GM21381 (cell line): ENCODE measurements around the gene SYVN1.
A peak's percentile ranks its signal among the peaks of the same experiment; 100 is the strongest.

Experiments used
- ATAC-seq: cut with Tn5 transposase; IDR thresholded peaks from one replicate; pipeline ENCODE4 v1.9.1; 2021; ENCODE audit warnings: mild to moderate bottlenecking, moderate library complexity; ENCODE audit not compliant: unreplicated experiment

Gene SYVN1

DNA sequence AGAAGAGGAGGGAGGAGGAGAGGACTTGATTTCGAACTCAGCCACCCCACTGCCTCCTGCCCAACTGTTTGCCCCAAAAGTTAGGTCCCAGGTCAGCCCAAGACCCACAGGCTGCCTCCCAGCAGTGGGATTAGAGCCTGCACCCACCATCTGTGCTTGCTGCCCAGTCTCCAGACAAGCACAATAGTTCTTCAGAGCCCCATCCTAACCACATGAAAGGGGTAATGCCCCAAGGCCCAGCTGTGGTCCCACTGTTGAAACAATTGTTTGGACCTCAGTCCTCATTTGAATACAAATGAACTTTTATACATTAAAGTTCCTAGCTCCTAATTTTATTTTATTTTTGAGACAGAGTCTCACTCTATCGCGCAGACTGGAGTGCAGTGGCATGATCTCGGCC lies 43.7 kb downstream of the SYVN1 start:
- no peak for ATAC-seq

DNA sequence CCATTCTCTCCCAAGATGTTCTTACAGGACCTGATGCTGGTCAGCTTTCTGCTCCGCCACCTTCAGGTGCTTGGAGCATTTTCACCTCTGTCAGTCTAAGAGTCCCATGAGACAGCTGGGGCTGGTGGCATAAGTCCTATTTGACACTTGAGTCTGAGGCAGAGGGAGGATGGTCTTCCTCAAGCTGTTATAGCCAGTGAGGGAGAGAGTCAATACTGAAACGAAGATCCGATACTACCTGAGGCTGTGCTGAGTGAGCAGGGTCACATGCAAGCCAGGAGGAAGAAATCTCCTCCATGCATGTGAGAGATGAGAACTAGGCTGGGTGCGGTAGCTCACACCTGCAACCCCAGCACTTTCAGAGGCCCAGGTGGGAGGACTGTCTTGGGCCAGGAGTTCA lies 44.7 kb downstream of the SYVN1 start:
- no peak for ATAC-seq

DNA sequence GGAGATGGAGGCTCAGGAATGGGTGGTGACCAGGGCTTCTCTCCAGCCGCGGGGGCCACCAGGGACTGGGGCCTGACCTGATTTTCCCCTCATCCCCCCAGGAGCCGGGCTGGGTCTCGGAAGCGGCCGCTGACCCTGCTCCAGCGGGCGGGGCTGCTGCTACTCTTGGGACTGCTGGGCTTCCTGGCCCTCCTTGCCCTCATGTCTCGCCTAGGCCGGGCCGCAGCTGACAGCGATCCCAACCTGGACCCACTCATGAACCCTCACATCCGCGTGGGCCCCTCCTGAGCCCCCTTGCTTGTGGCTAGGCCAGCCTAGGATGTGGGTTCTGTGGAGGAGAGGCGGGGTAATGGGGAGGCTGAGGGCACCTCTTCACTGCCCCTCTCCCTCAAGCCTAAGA lies 46.5 kb downstream of the SYVN1 start:
- ATAC-seq = no peak

DNA sequence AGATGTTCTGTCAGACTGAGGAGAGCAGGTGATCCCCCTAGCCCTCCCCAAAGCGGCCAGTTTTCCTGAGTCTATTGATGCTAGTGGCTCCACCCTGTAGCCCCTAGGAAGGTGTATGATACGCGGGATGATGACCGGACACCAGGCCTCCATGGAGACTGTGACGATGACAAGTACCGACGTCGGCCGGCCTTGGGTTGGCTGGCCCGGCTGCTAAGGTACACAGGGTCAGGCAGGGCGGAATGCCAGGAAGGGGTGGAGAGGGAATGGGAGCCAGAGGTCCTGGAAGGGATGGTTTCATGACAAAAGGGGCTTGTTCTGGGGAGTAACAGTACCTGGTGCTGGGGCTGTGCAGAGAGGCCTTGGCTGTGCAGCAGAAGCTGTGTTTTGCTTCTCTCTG lies 47.1 kb downstream of the SYVN1 start:
- ATAC-seq = no peak

DNA sequence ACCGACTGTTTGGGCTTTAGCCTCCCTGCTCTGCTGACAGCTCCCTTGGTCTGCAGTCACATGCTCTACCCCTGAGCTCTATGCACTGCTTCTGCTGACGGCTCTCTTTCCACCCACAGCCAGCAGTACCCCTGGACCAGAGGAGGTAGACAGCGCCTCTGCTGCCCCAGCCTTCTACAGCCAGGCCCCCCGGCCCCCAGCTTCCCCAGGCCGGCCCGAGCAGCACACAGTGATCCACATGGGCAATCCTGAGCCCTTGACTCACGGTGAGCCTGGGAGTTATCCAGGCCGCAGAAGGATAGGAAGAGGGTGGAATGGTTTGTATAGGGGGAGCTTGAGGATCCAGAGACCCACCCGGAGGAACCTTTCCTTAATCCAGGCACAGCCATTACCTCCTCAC lies 47.5 kb downstream of the SYVN1 start:
- no peak for ATAC-seq

DNA sequence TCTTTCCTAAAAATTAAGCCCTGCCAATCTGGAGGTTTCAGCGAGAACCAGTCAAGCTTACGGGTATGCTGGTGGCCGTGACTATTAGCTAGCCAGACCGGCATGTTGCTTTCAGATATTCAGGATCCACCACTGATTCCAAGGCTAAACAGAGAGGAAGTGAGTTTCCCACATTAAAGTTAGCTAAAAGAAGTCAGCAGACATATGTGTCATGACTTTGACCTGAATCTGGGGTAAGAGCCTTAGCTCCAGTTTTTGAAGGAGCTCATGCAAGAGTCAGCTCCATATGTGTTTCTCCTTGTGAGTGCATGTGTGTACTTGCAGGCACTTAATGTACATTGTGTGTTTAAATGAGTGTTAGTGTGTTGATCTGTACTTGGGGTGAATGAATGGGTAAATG lies 48.9 kb downstream of the SYVN1 start:
- ATAC-seq = no peak

DNA sequence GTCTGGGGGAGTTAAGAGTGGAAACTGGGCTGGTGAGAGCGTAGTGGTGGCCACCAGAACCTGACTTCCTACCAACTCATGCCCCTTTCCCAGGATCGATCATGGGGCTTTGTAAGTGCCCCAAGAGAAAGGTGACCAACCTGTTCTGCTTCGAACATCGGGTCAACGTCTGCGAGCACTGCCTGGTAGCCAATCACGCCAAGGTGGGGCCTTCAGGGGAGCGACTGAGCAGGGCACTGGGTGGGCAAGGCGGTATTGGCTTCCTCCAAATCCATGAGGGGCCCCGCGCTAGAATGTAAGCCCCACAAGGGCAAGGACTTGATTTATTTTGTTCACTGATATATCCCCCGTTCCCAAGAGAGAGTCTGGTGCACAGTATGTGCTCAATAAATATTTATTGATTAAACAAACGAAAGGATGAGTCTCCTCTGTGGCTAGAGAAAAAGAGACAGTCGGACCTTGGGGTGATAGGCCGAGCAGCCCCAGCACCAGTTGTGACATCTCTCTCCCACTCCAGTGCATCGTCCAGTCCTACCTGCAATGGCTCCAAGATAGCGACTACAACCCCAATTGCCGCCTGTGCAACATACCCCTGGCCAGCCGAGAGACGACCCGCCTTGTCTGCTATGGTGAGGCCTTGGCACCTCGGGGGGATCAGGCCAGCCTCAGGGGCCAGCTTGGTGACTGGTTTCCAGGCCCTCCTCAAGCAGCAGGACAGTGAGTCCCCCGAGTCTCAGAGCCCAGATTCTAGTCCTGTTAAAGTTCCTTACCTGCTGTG lies 49.5 kb downstream of the SYVN1 start:
- peak; percentile 2 for ATAC-seq

DNA sequence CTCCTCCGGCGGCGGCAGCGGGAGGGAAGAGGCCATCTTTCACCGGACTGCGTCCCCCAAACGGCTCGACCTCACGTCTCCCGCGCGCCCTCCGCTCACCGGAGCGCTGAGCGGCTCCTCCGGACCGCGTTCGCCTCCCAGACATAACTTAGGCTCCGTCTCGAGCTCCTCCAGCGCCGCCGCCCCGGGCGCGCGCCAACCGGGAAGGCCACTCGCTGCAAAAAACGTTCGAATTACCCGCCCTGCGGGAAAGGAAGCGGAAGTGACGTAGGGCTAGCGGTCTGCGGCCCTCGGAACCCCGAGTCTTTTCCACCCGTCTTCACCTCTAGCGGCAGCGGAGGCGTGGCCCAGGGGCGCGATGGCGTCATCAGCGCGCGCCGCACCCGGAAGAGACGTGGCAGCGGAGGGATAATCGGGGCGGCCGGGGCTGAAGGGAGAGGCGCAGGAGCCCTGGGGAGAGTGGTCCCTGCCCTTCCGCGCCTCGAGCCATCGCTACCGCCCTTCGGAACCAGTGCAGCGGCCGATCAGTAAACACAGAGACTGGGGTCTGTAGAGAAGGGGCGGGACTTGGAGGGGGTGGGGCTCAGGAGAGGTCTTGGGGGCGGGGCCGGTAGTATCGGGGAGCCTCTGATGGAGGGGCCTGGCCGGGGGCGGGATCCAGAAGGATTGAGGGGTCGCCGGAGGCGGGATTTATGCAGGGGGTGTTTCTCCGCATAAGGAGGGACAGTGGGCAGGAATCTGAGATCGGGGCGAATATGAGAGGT lies 50.3 kb downstream of the SYVN1 start, which contains the start of the genes CDCA5 and ZFPL1:
TSS of gene CDCA5 (minus strand) at position 207 of the 764 bp plus-strand sequence. CDS start at position 145, 62 bp downstream.
TSS of gene ZFPL1 (plus strand) at position 389 of the 764 bp plus-strand sequence. CDS start 477 bp downstream, outside the sequence.
- peak; percentile 77 for ATAC-seq

DNA sequence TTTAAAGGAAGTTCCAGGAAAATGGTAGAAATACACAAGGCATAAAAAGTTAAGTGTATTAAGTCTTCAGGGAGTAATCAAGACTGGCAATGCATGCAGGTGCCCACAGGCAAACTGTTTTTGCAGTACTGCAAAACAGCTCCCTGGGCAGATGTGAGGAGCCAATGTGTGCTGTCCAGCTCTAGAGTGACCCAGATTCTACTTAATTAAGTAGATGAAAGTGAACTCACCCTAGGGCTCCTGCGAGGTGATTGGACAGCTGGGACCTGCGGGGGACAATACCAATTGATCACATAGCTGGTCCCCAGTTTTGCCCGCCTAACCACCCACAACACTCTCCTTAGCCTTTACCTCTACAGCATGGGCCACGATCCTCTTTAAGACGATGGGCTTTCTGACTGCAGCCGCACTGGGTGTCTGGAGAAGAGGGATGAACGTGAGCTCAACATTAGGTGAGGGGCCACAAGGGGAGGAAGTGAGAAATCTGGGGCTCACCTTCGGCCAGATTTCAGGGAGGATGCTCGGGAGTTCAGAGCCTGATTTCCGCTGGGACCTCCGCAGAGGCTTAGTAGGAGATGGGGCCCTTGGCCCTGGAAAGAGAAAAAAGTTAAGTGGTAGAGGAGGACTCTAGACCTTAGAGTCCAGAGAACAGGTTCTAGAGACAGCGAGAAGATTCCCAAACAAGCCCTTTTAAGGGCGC lies 51.0 kb downstream of the SYVN1 start:
- ATAC-seq = peak; percentile 11

DNA sequence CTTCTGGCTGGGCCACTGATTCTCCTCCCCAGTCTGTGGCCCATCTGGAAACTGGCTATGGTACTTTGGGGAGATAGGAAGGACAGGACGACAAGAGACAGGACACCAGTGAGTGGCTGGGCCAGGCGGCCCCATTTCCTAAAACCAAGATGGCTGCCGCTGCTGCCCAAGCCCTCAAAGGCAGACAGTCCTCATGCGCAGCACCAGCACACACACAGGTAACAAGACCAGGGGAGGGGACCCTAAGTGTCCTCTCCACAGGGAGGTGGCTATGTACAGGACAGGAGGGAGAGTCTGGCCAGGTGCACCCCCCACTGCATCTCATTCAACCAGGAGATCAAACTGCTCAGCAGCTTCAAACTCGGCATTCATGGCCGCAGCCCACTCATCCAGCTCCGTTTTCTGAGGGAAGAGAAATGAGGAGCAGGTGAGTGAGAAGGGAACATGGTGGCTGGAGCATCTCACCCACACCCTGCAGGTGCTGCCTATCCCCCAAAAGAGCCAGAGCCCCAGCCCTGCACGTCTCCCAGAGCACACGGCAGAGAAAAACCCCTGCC lies 55.5 kb downstream of the SYVN1 start:
- ATAC-seq = no peak

DNA sequence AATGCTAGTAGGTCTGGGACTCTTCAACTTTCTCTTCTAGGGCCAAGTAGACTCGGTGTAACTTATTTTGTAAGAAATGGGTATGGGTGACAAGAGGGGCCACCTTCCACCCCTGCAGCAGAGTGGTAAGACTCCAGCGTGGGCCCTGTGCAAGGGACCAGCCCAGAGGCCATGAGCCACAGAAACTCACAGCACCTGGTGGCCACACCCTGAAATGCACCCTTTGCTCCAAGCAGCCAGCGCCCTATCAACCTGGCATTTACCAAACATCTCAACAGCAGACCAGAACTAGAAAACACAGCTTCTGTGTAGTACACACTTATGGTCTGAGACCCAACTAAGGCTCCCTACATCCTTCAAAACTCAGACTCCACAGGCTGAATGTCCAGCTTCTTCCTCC lies 56.2 kb downstream of the SYVN1 start:
- no peak for ATAC-seq

DNA sequence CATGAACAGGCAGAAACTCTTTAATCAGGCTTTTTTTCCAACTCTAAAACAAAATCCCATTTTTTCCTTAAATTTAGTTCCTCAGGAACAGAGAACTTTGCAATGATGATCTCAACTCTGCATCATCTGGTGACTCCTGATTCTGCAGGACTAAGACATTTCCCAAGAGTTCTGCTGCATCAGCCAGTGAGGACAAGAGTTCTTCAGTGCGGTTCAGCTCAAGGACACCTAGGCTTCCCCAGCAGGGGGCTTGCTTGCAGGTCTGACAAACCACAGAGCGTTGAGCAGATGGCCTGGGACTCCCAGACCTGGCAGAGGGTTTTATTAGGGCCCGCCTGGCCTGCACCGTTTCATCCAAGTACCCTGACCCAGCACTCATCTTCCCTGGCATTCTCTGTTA lies 56.9 kb downstream of the SYVN1 start:
- ATAC-seq = no peak
